Measurements from ENCODE around the gene SLC26A4. TPM values are rescaled to one million over a fixed set of nuclear protein-coding genes. Genes with fewer than 3 reads are reported as not detected.

SLC26A4 gene
- total RNA-seq, 1 experiment from 2014 or later = 0.33 TPM

- Histone ChIP-seq H4K5ac (ENCODE audit: insufficient read length, low read depth, low read length) (no peak overlapping the region), H3K14ac (ENCODE audit: insufficient read depth, low read length) (no peak overlapping the region), H2BK120ac (ENCODE audit: low read depth, low read length, poor library complexity, severe bottlenecking) (no peak overlapping the region), H2AK5ac (ENCODE audit: insufficient read length, low read length) (no peak overlapping the region), H3K27me3 (ENCODE audit: insufficient read depth, low read length) (peaks cover 33% of the 10 kb centered on the region), H2BK12ac (ENCODE audit: insufficient read length, low read depth, low read length) (no peak overlapping the region), H4K8ac (replicated peaks; ENCODE audit: insufficient read length, low read depth, low read length) (no peak overlapping the region), H3K4me2 (ENCODE audit: insufficient read depth, insufficient read length, low read length) (peak overlapping the region; percentile 68), H3T11ph (ENCODE audit: low read length) (no peak overlapping the region), H3K18ac (ENCODE audit: insufficient read length, low read depth, low read length) (no peak overlapping the region), H3K4ac (ENCODE audit: low read depth, low read length) (no peak overlapping the region), H3K23me2 (ENCODE audit: insufficient read length, low read depth, low read length, poor library complexity, severe bottlenecking) (peaks cover 15% of the 10 kb centered on the region), H2BK5ac (ENCODE audit: insufficient read length, low read length) (no peak overlapping the region), H2BK15ac (ENCODE audit: low read depth, low read length) (no peak overlapping the region), H3K9me3 (ENCODE audit: control insufficient read depth, low read depth, low read length) (no peaks in the 10 kb centered on the region), H2AFZ (ENCODE audit: low read length) (no peak overlapping the region), H3K56ac (ENCODE audit: insufficient read length, low read depth, low read length) (no peak overlapping the region), H3K79me1 (ENCODE audit: insufficient read depth, low read depth, low read length, poor library complexity, severe bottlenecking) (no peaks in the 10 kb centered on the region), H3K27ac (ENCODE audit: insufficient read length, low read depth, low read length) (no peak overlapping the region), H3K23ac (ENCODE audit: insufficient read length, low read depth, low read length) (no peak overlapping the region), H3K9ac (ENCODE audit: extremely low read depth, insufficient read length, low read length) (no peak overlapping the region), H4K91ac (ENCODE audit: insufficient read length, low read depth, low read length) (no peak overlapping the region), H2BK20ac (ENCODE audit: low read depth, low read length, poor library complexity, severe bottlenecking) (no peak overlapping the region), H3K4me1 (ENCODE audit: insufficient read depth, low read length) (no peaks in the 10 kb centered on the region), H4K20me1 (ENCODE audit: control insufficient read depth, insufficient read depth, insufficient read length) (no peaks in the 10 kb centered on the region), H3K79me2 (ENCODE audit: insufficient read depth, low read length) (no peaks in the 10 kb centered on the region)
- H3K36me3 Mint-ChIP-seq (ENCODE audit: insufficient read depth in 1 of 3, low read depth in 3 of 3) = no peaks in the 10 kb centered on the region; a peak in 1 of 7 replicates
- peaks cover 15 to 18% of the 10 kb centered on the region in 2 experiments for H3K4me1 Mint-ChIP-seq
- peak; percentile 38; the same call in 1 of the 3 replicates for TF ChIP-seq CTCF (conservative IDR thresholded peaks at IDR 0.05)
- peaks cover 79% of the 10 kb centered on the region for H3K27me3 Mint-ChIP-seq (ENCODE audit: low read depth)
- peaks cover 0 to 2% of the 10 kb centered on the region in 2 experiments; a peak in 1 of 5 replicates for H3K9me3 Mint-ChIP-seq
- no peak overlapping the region for H3K27ac Mint-ChIP-seq
- peak; percentile 76 for DNase-seq
- WGBS (ENCODE audit: extremely low coverage, insufficient read length, low lambda C conversion rate) = no CpG with 5 or more reads among the region's 73 CpGs
- peak overlapping the region; percentile 75 to 88 for H3K4me3 Mint-ChIP-seq
These were observed 645 bp downstream of the SLC26A4 start for GRCh38 chr7:107661081-107661864.

All from H9 (cell line).